Effector memory CD4-positive, alpha-beta T cell (primary cell): ENCODE measurements around the gene PHF2.

Experiments
- DNase-seq, 3 donors: peaks; one replicate each; pipeline ENCODE4 v3.0.0-alpha.2; 2020
- H3K27ac ChIP-seq: 2 replicates; pipeline ENCODE4 v1.7.0; 2013; ENCODE audit warnings: mild to moderate bottlenecking, low read length, moderate library complexity; ENCODE audit not compliant: insufficient read depth, poor library complexity, severe bottlenecking
- H3K27me3 ChIP-seq: replicated peaks from 2 replicates; pipeline ENCODE4 v1.7.0; 2013; ENCODE audit warnings: mild to moderate bottlenecking, low read length; ENCODE audit not compliant: insufficient read depth, control insufficient read depth, poor library complexity, severe bottlenecking
- H3K36me3 ChIP-seq: 2 replicates; pipeline ENCODE4 v1.7.0; 2013; ENCODE audit warnings: mild to moderate bottlenecking, low read length, moderate library complexity; ENCODE audit not compliant: control insufficient read depth, insufficient read depth
- H3K4me1 ChIP-seq: 2 replicates; pipeline ENCODE4 v1.7.0; 2013; ENCODE audit warnings: low read length, mild to moderate bottlenecking; ENCODE audit not compliant: control insufficient read depth, insufficient read depth, poor library complexity, severe bottlenecking
- H3K4me3 ChIP-seq: 2 replicates; pipeline ENCODE4 v1.7.0; 2013; ENCODE audit warnings: low read length, low read depth, mild to moderate bottlenecking; ENCODE audit not compliant: insufficient read depth, poor library complexity, severe bottlenecking
- H3K9me3 ChIP-seq: 2 replicates; pipeline ENCODE4 v1.7.0; 2013; ENCODE audit warnings: mild to moderate bottlenecking, low read length, moderate library complexity; ENCODE audit not compliant: control insufficient read depth

Gene PHF2

GRCh38 chr9:93577078-93577974 is 942 bp downstream of the PHF2 start:
- no peak for DNase-seq
- peaks cover 23% of the 10 kb centered on the region for H3K4me1 ChIP-seq
- peak overlapping the region; percentile 6 for H3K27ac ChIP-seq

GRCh38 chr9:93577975-93578682 is 1.7 kb downstream of the PHF2 start:
- Histone ChIP-seq H3K27me3 (no peaks in the 10 kb centered on the region), H3K4me1 (peaks cover 23% of the 10 kb centered on the region), H3K4me3 (peak overlapping the region; percentile 9), H3K36me3 (no peaks in the 10 kb centered on the region), H3K9me3 (no peaks in the 10 kb centered on the region), H3K27ac (peak overlapping the region; percentile 6)
- no peak for DNase-seq

More at GRCh38 chr9:93577078-93577974, 942 bp downstream of the PHF2 start:
- H3K27me3 ChIP-seq = no peaks in the 10 kb centered on the region
- H3K9me3 ChIP-seq = no peaks in the 10 kb centered on the region
- no peaks in the 10 kb centered on the region for H3K36me3 ChIP-seq
- H3K4me3 ChIP-seq = peak overlapping the region; percentile 60

- no peaks in the 10 kb centered on the region for H3K36me3 ChIP-seq
- no peak overlapping the region for H3K27ac ChIP-seq
- no peaks in the 10 kb centered on the region for H3K27me3 ChIP-seq
- H3K4me3 ChIP-seq = no peak overlapping the region
- DNase-seq = no peak
- no peaks in the 10 kb centered on the region for H3K9me3 ChIP-seq
- peaks cover 23% of the 10 kb centered on the region for H3K4me1 ChIP-seq
Measured at GRCh38 chr9:93578844-93579243, 2.5 kb downstream of the PHF2 start.

DNA sequence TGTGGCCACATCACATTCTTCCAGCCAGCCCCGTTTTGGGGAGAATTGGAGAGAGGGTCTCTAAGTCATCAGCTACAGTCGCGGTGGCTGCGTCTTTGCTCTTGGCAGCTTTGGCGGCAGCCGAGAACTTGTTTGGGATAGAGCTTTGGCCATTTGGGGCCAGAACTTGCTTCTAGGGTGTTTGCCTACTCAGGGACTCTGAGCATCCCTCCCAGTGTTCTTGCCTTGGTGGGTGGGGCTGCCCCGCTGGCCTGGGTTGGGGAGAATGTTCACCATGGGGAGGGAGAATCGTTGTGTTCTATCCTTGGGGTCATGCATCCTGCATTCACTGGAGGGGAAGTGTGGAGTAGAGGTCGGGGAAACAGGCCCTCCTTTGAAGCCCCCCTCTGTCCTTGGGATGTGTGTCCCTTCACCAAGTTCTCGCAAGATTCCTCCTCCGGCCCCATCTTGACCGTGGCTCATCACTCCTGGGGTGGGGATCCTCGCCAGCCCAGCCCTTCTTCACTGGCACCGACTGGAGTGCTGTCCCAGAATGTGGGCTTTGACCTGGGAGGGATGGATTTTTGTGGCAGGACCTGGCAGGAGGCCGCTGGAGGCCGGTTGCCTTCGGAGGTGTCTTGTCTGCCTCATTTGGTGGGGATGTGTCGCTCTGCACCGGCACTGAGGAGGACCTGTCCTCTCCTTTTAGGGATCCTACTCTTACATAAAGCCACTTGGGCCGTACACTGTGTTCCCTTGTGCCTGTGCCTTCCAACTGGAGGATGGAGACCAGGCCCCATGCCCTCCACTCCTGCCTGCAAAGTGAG is 3.5 kb downstream of the PHF2 start:
- Histone ChIP-seq H3K9me3 (no peaks in the 10 kb centered on the region), H3K4me1 (peaks cover 22% of the 10 kb centered on the region), H3K4me3 (no peak overlapping the region), H3K36me3 (no peaks in the 10 kb centered on the region), H3K27me3 (no peaks in the 10 kb centered on the region), H3K27ac (no peak overlapping the region)
- DNase-seq = no peak

DNA sequence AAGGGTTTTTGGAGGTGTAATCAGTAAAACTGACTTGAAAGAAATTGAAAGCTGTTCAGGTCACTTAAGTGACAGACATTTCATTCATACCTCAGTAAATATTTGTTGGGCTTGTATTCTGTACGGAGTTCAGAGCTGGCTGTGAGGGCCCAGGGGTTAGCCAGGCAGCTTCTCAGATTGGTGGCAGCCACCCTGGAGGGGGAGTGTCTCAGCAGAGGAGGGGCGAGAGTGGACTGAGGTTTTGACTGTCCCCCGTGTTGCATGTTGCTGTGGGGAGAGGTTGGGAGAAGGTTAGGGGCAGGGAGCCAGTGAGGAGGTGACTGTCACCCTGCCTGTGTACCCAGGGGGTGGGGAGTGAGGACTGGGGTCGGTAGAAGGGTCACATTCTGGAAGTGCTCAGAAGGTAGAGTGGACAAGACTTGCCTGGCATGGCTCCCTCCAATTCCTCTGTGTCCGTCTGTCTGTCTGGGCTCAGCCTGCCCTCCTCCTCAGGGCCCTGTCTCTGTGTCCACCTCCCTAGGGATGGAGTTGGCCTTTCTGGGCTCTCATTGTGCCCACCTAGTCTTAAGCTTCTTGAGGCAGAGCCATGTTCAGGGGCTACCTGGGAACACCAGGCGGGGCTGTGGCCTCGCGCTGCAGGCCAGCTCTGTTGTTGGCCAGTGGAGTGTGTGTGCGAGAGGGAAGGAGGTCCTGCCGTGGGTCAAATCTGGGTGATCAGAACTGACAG is 4.4 kb downstream of the PHF2 start:
- no peaks in the 10 kb centered on the region for H3K27me3 ChIP-seq
- DNase-seq = no peak
- H3K27ac ChIP-seq = no peak overlapping the region
- H3K36me3 ChIP-seq = no peaks in the 10 kb centered on the region
- peaks cover 14% of the 10 kb centered on the region for H3K4me1 ChIP-seq
- H3K9me3 ChIP-seq = no peaks in the 10 kb centered on the region
- H3K4me3 ChIP-seq = no peak overlapping the region

DNA sequence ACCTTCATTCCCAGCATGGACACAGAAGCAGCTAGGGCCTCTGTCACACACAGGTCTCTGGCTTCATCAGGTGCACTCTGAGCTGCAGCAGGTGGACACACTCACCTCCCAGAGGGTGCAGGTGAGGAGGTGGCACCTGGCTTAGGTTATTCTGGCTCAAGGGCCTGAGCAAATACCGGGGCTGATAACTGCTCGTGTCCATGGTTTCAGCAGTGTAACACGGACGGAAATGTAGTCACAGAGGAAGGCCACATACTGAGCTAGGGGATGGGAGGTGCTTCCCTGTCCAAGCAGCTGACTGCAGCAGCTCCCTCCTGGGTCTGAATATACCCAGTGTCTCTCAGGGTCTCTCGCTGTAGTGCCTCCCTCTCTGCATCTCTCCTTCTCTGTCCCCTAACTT is 5.7 kb downstream of the PHF2 start:
- H3K27me3 ChIP-seq = no peaks in the 10 kb centered on the region
- no peaks in the 10 kb centered on the region for H3K9me3 ChIP-seq
- H3K27ac ChIP-seq = no peak overlapping the region
- H3K36me3 ChIP-seq = no peaks in the 10 kb centered on the region
- DNase-seq = no peak
- H3K4me1 ChIP-seq = peaks cover 18% of the 10 kb centered on the region
- no peak overlapping the region for H3K4me3 ChIP-seq

DNA sequence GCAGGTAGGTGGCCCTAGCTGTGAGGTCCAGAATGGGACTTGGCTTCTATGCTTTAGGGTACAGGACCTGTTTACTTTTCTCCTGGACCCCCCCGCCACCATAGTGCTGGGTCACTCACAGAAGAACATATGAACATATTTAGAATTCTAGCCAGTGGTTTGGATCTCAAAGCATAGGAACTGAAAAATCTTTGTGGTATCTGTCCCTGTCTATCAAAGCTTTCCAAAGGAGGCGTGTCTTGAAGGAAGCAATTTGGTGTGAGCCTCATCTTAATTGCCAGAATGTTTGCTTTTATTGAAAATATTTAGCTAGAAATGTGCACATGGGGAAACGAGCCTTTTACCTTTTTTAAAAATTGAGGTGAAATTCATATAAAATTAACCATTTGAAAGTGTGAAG is 6.2 kb downstream of the PHF2 start:
- H3K4me3 ChIP-seq = no peak overlapping the region

GRCh38 chr9:93585259-93585658 is 8.9 kb downstream of the PHF2 start:
- no peaks in the 10 kb centered on the region for H3K36me3 ChIP-seq
- no peak overlapping the region for H3K4me3 ChIP-seq
- no peaks in the 10 kb centered on the region for H3K9me3 ChIP-seq
- peaks cover 8% of the 10 kb centered on the region for H3K4me1 ChIP-seq
- H3K27ac ChIP-seq = no peak overlapping the region
- no peaks in the 10 kb centered on the region for H3K27me3 ChIP-seq
- DNase-seq = no peak

More for the DNA sequence above, 6.2 kb downstream of the PHF2 start:
- Histone ChIP-seq H3K27ac (no peak overlapping the region), H3K27me3 (no peaks in the 10 kb centered on the region), H3K4me1 (peaks cover 15% of the 10 kb centered on the region), H3K36me3 (no peaks in the 10 kb centered on the region), H3K9me3 (no peaks in the 10 kb centered on the region)
- DNase-seq = no peak

- H3K27me3 ChIP-seq = no peaks in the 10 kb centered on the region
- no peaks in the 10 kb centered on the region for H3K36me3 ChIP-seq
- H3K4me1 ChIP-seq = peaks cover 8% of the 10 kb centered on the region
Measured at GRCh38 chr9:93585695-93586094, 9.3 kb downstream of the PHF2 start.

More at GRCh38 chr9:93585695-93586094, 9.3 kb downstream of the PHF2 start:
- no peak overlapping the region for H3K4me3 ChIP-seq
- H3K9me3 ChIP-seq = no peaks in the 10 kb centered on the region
- no peak for DNase-seq
- H3K27ac ChIP-seq = no peak overlapping the region
